ENCODE results near the gene RBBP9.

The RBBP9 gene

DNA sequence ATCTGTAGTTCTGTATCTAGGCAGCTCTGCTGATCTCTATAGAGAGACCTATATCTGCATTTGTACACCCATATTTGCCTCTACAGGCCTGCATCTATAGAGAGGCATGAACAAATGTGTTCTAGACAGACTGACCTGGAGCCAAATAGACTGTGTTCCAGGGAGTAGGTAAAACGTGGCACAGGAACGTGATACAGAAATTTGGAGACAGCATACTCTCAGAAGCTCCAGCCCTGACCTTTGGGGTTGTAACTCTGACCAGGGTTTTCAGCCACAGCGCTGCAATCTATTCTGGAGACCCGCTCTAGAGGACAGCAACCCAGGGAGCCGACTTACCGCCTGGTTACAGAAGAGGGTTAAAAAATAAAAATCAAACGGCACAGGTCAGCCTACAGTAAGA, 983 bp downstream of the RBBP9 start:
- ATAC-seq (ENCODE audit: insufficient read depth, low read depth) (no peak), DNase-seq (no peak)
- H3K4me1 ChIP-seq (ENCODE audit: insufficient read depth, low read length): peaks cover 20% of the 10 kb centered on the region
- peak overlapping the region; percentile 64 for H3K9ac ChIP-seq (ENCODE audit: low read depth, low read length)
- peak overlapping the region; percentile 69 for H3K4me2 ChIP-seq (ENCODE audit: insufficient read depth, low read length)
- TF ChIP-seq, protein P1, sequence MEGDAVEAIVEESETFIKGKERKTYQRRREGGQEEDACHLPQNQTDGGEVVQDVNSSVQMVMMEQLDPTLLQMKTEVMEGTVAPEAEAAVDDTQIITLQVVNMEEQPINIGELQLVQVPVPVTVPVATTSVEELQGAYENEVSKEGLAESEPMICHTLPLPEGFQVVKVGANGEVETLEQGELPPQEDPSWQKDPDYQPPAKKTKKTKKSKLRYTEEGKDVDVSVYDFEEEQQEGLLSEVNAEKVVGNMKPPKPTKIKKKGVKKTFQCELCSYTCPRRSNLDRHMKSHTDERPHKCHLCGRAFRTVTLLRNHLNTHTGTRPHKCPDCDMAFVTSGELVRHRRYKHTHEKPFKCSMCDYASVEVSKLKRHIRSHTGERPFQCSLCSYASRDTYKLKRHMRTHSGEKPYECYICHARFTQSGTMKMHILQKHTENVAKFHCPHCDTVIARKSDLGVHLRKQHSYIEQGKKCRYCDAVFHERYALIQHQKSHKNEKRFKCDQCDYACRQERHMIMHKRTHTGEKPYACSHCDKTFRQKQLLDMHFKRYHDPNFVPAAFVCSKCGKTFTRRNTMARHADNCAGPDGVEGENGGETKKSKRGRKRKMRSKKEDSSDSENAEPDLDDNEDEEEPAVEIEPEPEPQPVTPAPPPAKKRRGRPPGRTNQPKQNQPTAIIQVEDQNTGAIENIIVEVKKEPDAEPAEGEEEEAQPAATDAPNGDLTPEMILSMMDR (IDR thresholded peaks at IDR 0.05; ENCODE audit: borderline replicate concordance, extremely low read depth, low read length, poor library complexity, severe bottlenecking): no peak
- no peak for TF ChIP-seq EZH2 (IDR thresholded peaks at IDR 0.05; ENCODE audit: borderline replicate concordance, low read depth, low read length, severe bottlenecking)
- no peaks in the 10 kb centered on the region for H3K27me3 ChIP-seq (ENCODE audit: insufficient read depth, low read length, poor library complexity)
- no peaks in the 10 kb centered on the region for H3K9me3 ChIP-seq (ENCODE audit: insufficient read depth, low read length, severe bottlenecking)
- H3K4me3 ChIP-seq (ENCODE audit: low read depth in 1 of 2, low read length in 2 of 2): peak overlapping the region; percentile 57 to 75
- H3K79me2 ChIP-seq (ENCODE audit: insufficient read depth, low read length): peaks cover 15% of the 10 kb centered on the region
- peak overlapping the region; percentile 95 for H2AFZ ChIP-seq (ENCODE audit: low read depth, low read length)
- no peak overlapping the region; the same call in 1 of the 2 replicates for H3K27ac ChIP-seq (ENCODE audit: low read length)
- H4K20me1 ChIP-seq (ENCODE audit: insufficient read depth, low read length): no peaks in the 10 kb centered on the region
- H3K36me3 ChIP-seq (ENCODE audit: insufficient read depth, low read length): peaks cover 19% of the 10 kb centered on the region

GRCh38 chr20:18488301-18488700, 8.7 kb downstream of the RBBP9 start:
- Histone ChIP-seq H3K4me1 (ENCODE audit: insufficient read depth, low read length) (no peaks in the 10 kb centered on the region), H2AFZ (ENCODE audit: low read depth, low read length) (no peak overlapping the region), H3K9ac (ENCODE audit: low read depth, low read length) (no peak overlapping the region), H3K36me3 (ENCODE audit: insufficient read depth, low read length) (peaks cover 67% of the 10 kb centered on the region), H3K4me2 (ENCODE audit: insufficient read depth, low read length) (no peak overlapping the region), H3K4me3 (ENCODE audit: low read depth in 1 of 2, low read length in 2 of 2) (no peak overlapping the region), H3K27ac (ENCODE audit: low read length) (no peak overlapping the region), H4K20me1 (ENCODE audit: insufficient read depth, low read length) (no peaks in the 10 kb centered on the region), H3K9me3 (ENCODE audit: insufficient read depth, low read length, severe bottlenecking) (no peaks in the 10 kb centered on the region), H3K79me2 (ENCODE audit: insufficient read depth, low read length) (no peaks in the 10 kb centered on the region), H3K27me3 (ENCODE audit: insufficient read depth, low read length, poor library complexity) (no peaks in the 10 kb centered on the region)
- no peak for DNase-seq
- no peak for ATAC-seq (ENCODE audit: insufficient read depth, low read depth)
- TF ChIP-seq EZH2 (IDR thresholded peaks at IDR 0.05; ENCODE audit: borderline replicate concordance, low read depth, low read length, severe bottlenecking): no peak
- TF ChIP-seq, protein P1 (IDR thresholded peaks at IDR 0.05; ENCODE audit: borderline replicate concordance, extremely low read depth, low read length, poor library complexity, severe bottlenecking): no peak

GRCh38 chr20:18481596-18481995, 15.4 kb downstream of the RBBP9 start:
- H3K36me3 ChIP-seq (ENCODE audit: insufficient read depth, low read length): peaks cover 77% of the 10 kb centered on the region
- H3K79me2 ChIP-seq (ENCODE audit: insufficient read depth, low read length): no peaks in the 10 kb centered on the region
- H2AFZ ChIP-seq (ENCODE audit: low read depth, low read length): no peak overlapping the region
- no peak overlapping the region for H3K9ac ChIP-seq (ENCODE audit: low read depth, low read length)
- H3K4me3 ChIP-seq (ENCODE audit: low read depth in 1 of 2, low read length in 2 of 2): no peak overlapping the region
- no peaks in the 10 kb centered on the region for H3K27me3 ChIP-seq (ENCODE audit: insufficient read depth, low read length, poor library complexity)
- H4K20me1 ChIP-seq (ENCODE audit: insufficient read depth, low read length): no peaks in the 10 kb centered on the region
- no peak overlapping the region for H3K27ac ChIP-seq (ENCODE audit: low read length)
- H3K9me3 ChIP-seq (ENCODE audit: insufficient read depth, low read length, severe bottlenecking): no peaks in the 10 kb centered on the region
- ATAC-seq (ENCODE audit: insufficient read depth, low read depth): no peak
- H3K4me1 ChIP-seq (ENCODE audit: insufficient read depth, low read length): no peaks in the 10 kb centered on the region
- H3K4me2 ChIP-seq (ENCODE audit: insufficient read depth, low read length): no peak overlapping the region
- no peak for TF ChIP-seq EZH2 (IDR thresholded peaks at IDR 0.05; ENCODE audit: borderline replicate concordance, low read depth, low read length, severe bottlenecking)
- TF ChIP-seq, protein P1 (IDR thresholded peaks at IDR 0.05; ENCODE audit: borderline replicate concordance, extremely low read depth, low read length, poor library complexity, severe bottlenecking): no peak
- no peak for DNase-seq

DNA sequence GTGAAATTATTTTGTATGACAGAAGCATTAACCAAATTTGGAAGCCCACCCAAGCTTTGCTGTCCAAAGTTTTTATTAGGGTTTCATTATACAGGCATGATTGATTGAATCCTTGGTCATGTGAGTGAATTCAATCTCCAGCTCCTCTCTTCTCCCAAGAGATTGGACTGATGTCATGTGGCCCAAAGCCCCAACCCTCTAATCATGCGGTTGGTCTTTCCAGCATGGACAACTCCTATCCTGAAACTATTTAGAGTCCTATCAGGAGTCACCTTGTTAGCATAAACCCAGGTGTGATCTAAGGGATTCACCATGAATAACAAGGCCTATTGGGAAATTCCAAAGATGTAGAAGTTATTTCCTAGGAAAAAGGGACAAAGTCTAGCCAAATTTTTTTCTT, 19.2 kb downstream of the RBBP9 start:
- H3K9ac ChIP-seq (ENCODE audit: low read depth, low read length): no peak overlapping the region
- no peak overlapping the region for H3K4me2 ChIP-seq (ENCODE audit: insufficient read depth, low read length)
- no peak for DNase-seq
- no peak overlapping the region for H2AFZ ChIP-seq (ENCODE audit: low read depth, low read length)
- no peaks in the 10 kb centered on the region for H3K9me3 ChIP-seq (ENCODE audit: insufficient read depth, low read length, severe bottlenecking)
- H3K27ac ChIP-seq (ENCODE audit: low read length): no peak overlapping the region
- peaks cover 82% of the 10 kb centered on the region for H3K36me3 ChIP-seq (ENCODE audit: insufficient read depth, low read length)
- H3K4me1 ChIP-seq (ENCODE audit: insufficient read depth, low read length): no peaks in the 10 kb centered on the region
- H4K20me1 ChIP-seq (ENCODE audit: insufficient read depth, low read length): no peaks in the 10 kb centered on the region
- no peaks in the 10 kb centered on the region for H3K27me3 ChIP-seq (ENCODE audit: insufficient read depth, low read length, poor library complexity)
- no peak for ATAC-seq (ENCODE audit: insufficient read depth, low read depth)
- H3K79me2 ChIP-seq (ENCODE audit: insufficient read depth, low read length): no peaks in the 10 kb centered on the region
- TF ChIP-seq EZH2 (IDR thresholded peaks at IDR 0.05; ENCODE audit: borderline replicate concordance, low read depth, low read length, severe bottlenecking): no peak
- TF ChIP-seq, protein P1 (IDR thresholded peaks at IDR 0.05; ENCODE audit: borderline replicate concordance, extremely low read depth, low read length, poor library complexity, severe bottlenecking): no peak
- no peak overlapping the region for H3K4me3 ChIP-seq (ENCODE audit: low read depth in 1 of 2, low read length in 2 of 2)
